NCI-H1436 (cell line): Measurements from ENCODE around the gene EXOC1.
"Not testable (repeated sequence)": the region's sequence is repeated elsewhere in the genome, so short reads cannot be mapped to it uniquely, and the experiment has no call there.

Experiments used
- DNase-seq: peaks from one replicate; lab custom pipeline; 2025; lab: John Stamatoyannopoulos, UW

Gene EXOC1, protein sequence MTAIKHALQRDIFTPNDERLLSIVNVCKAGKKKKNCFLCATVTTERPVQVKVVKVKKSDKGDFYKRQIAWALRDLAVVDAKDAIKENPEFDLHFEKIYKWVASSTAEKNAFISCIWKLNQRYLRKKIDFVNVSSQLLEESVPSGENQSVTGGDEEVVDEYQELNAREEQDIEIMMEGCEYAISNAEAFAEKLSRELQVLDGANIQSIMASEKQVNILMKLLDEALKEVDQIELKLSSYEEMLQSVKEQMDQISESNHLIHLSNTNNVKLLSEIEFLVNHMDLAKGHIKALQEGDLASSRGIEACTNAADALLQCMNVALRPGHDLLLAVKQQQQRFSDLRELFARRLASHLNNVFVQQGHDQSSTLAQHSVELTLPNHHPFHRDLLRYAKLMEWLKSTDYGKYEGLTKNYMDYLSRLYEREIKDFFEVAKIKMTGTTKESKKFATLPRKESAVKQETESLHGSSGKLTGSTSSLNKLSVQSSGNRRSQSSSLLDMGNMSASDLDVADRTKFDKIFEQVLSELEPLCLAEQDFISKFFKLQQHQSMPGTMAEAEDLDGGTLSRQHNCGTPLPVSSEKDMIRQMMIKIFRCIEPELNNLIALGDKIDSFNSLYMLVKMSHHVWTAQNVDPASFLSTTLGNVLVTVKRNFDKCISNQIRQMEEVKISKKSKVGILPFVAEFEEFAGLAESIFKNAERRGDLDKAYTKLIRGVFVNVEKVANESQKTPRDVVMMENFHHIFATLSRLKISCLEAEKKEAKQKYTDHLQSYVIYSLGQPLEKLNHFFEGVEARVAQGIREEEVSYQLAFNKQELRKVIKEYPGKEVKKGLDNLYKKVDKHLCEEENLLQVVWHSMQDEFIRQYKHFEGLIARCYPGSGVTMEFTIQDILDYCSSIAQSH

DNA sequence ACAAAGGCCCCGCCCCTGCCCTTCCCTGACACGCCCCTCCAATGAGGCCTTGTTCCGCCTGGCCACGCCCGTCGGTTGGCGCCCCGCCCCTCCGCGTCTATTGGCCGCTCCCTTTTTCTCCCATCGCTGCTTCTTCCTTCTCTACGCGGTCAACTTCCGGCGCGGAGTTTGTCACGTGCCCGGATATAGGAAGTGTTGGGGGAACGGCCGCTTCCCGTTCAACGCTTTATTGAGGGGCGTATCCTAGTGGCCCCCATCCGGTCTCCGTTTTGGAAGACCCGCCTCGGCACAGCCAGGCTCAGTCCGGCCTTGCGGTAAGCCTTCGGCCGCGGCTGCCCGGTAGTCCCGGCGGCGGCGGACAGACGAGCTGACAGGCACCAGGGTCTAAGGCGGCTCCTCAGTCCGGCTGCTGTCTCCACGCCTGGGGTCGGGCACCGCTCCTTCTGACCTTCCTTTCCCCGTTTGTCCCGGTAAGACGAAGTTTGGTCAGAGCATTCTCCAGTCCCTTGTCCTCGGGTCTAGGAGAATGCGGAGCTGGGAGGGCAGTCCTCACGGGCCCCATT, at the start of gene EXOC1:
Gene EXOC1, plus strand, starts transcription at position 165 of the 563 bp plus-strand sequence. CDS start 4,676 bp downstream, outside the sequence.
- DNase-seq: peak; percentile 97

DNA sequence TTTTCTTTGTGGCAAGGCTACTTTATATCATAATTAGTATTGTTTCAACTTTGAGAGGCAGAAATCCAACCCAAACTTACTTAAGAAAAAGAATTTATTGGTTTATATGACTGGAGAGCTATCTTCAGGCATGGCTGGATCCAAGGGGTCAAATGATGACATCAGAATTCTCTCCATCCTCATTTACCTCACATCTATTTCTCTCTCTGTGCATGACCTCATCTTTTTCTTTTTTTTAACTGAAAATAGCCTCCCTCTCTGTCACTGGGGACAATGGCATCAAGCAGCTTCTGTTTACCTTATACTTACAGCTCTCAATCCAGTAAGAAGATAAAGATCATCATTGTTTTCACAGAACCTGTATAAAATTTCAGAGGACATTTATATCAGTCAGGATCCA, 45.9 kb upstream of the EXOC1 start:
- no peak for DNase-seq

DNA sequence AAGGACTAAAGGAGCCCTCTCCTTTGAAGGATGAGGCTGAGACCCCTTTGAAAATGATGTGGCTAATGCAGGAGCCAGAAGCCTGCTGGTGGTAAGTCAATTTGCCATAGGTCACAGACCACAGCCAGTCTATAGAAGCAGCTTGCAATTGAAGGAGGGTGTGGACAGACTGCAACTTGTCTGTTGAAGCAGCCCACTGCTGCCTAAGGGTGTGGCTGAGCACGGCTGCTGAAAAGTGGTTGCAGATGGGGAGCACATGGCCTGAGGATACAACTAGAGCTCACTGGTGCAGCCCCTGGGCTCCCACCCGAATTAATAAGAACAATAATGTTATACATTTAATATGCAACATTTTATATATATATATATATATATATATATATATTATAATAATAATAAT, 45.3 kb upstream of the EXOC1 start:
- DNase-seq: no peak

DNA sequence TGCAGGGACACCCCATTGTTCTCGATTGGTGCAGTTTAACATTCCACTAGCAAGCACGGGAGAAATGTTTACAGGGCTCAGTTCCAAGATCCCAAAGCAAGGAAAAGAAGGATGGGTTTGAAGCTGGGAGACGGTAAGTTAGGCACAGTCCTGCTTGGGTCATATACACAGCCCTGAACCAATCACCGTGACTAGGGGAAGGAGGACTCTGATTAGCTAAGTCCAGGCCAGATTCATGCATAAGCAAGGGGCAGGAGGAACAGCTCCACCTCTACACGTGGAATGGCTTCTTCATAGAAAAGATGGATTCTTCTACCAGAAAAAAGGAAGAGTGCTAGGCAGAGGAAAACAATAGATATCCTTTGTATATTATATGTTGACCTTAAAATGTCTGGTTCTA, 44.8 kb upstream of the EXOC1 start:
- DNase-seq: no peak

DNA sequence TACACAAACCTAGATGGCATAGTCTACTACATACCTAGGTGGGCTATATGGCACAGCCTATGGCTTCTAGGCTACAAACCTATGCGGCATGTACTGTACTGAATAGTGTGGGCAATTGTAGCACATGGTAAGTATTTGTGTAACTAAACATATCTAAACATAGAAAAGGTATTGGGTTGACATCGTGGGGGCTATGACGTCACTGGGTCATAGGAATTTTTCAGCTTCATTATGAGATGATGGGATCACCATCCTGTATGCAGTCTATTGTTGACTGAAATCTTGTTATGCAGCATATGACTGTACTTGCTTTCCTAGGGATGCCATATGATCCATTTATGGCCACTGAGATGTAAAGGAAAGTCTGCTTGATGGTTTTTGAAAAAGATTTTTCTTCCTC, 35.8 kb upstream of the EXOC1 start:
- DNase-seq: no peak

DNA sequence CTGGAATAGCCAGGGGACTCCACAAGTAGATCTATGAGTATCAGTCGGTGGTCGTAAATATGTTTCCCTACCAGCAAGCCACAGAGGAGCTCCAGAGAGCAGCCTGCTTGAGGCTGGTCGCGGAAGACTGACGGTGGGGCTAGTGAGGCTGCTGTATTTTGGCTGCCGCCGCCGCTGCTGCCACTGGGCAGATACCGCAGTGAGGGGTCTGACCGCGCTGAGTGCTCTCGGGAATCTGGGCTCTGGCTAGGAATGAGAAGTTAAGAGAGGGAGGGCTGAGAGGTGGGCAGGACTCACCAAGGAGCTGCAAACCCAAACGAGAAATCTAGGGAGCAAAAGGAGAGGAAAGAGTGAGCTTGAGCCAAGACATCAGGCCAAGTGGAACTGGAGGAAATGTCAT, 33.8 kb upstream of the EXOC1 start, which contains the start of gene EXOC1L:
Gene EXOC1L, plus strand, starts transcription at position 157 of the 400 bp plus-strand sequence. Its CDS starts 237 bp downstream, at position 394.
- DNase-seq: no peak

DNA sequence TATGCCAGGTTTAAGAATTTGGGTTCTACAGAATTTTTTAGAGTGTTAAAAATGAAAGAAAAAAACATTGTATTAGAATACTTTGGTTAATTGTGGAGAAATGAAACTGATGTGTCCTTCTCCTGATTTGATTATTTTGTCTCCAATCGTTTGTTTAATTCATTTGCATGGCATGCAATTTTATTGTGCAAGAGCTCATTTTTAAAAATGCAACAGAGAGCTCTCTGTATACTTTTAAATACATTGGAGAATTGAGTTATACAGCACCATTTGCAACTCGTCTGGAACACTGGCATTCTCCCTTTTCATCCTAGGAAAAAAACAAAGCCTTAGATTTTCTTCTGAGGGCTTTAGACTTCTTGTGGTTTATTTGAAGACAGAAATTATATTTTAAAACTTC, 33.2 kb upstream of the EXOC1 start:
- no peak for DNase-seq

DNA sequence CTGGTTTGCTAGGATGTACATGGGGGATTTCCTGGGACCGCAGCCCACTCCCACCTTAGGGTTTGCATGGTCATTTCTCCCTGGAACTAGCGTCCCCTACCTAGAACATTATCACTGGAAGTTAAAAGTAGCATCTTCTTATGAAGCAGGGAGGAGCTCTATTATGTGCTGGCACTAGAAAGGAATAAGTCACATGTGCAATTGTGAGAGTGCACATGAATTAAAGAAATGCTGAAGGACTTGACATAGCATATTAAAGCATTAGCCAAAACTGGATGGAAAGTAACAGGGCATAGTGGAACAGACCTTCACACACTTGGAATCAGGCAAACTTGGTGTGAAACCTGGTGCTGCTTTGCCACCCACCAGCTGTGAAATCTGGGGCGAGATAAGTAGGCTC, 31.1 kb upstream of the EXOC1 start:
- no peak for DNase-seq

DNA sequence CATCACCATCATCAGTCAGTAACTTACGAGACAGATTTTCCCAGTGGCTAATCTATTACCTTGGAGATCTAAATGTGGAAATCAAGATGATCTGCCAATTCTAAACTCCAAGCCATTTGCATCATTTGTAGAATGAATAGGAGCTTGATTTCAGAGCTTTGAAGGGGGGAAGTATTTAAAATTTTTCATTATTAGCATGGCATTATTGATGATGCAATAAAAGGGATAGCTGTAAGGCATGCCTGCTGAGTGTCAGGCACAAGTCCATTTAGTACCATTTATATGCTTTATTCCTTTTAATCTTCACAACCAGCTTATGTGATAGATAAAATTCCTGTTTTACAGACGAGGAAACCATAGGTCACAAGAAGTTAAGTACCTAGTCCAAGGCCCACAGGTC, 28.6 kb upstream of the EXOC1 start:
- DNase-seq: no peak

DNA sequence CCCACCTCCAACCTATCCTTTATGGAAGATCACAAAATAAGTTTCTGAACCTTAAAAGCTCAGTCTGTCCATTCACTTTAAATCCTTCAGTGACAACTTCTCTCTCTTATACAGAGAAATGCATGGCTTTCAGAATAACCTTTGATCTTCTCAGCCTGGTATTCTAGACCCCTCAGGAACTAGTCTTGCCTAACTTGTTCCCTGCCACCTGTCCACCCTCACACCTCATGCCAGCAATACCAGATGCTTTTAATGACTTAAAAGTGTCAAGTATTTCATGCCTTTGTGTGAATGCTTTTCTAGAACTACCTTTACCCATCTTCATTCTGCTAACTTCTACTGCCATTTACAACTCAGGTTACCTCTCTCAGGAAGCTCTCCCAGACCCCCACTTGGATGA, 26.5 kb upstream of the EXOC1 start:
- DNase-seq: no peak

DNA sequence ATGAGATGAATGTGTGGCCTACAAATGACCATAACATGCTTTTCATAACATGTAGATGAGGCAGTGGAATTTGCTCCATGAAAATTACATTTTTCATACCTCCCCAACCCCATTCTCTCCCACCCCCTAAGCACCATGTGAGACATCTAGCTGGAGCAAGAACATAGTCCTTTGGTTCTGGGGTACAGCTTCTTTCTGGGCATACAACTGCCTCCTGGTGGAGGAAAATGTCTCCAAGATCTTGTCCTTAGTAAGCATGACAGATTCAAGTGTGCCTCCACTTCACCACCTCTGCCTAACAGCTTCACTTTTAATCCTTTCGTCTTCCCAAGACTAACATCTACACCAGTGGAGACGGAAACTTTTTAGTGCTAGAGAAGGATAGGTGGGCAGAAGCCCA, 25.9 kb upstream of the EXOC1 start:
- no peak for DNase-seq

DNA sequence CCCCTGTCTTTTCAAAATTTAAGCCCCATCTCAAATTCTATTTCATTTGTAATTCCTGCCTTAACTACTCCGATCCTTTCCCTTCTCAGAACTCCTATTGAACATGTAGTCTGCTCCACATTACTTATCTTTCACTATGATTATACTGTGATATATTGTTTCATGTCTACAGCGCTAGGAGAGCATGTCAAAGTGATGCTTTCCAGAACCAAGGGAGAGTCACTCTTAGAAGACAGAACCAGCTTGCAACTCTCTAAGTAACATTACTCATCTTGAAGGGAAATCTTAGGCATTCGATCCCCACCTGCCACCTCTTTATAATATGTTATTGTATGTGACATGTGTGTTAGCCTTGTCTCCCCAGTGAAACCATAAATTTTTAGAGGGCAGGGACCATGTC, 23.4 kb upstream of the EXOC1 start:
- DNase-seq: no peak

DNA sequence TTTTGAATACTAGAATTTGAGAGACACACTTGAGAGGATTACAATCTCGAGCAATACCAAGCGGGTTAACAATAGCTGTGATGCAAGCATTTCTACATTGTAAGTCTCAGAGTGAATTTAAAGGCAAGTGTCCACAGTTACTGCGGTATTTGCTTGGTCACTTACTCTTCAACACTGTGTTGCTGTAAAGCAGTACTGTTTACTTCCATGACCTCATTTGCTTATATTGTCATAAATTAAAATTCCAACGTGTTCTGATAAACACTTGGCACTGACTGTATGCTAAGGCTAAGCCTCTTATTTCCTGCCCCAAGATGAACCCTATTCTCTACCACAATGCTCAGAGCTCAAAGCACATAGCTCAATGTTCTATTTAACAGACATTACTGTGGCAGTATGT, 22.7 kb upstream of the EXOC1 start:
- no peak for DNase-seq

DNA sequence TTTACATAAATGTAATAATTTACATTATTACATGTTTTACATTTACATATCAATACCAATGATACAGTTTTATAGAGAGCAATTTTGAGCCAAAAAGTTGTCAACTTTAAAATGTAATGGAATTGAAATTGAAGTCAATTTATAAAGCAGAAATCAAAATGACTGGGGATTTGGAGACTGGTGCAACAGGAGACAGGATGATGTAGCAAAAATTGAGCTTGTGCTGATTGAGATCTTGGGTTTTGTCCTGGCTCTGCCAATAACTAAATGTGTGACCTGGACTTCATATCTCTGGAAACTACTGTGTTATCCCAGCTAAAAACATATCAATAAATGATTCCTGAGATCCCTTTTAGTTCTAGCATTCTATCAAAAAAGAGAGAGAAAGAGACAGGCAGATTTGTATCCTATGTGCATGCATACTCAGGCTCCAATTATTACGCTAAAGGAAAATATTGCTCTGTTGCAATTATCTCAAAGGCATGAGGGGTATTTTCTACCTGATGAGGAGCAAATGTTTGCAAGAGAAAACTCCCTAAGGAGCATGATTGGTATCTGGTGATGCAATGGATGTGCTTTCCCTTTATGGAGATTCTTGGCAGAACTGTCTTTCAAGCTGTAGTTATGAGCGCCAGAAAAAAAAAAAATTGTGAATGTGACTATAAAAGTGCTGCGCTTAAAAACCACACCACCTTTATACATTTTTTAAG, 19.2 kb upstream of the EXOC1 start:
- no peak for DNase-seq

DNA sequence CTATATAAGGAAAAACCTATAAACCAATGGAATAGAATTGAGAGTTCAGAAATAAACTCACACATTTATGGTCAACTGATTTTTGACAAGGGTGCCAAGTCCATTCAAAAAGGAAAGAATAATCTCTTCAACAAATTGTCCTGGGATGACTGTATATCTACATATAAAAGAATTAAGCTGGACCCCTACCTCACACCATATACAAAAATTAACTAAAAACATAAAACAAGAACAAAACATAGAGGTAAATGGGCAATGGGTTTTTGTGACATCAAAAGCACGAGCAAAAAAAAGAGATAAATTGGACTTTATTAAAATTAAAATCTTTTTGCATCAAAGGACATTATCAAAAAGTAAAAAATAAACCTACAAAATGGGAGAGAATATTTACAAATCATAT, 15.5 kb upstream of the EXOC1 start:
- no peak for DNase-seq

DNA sequence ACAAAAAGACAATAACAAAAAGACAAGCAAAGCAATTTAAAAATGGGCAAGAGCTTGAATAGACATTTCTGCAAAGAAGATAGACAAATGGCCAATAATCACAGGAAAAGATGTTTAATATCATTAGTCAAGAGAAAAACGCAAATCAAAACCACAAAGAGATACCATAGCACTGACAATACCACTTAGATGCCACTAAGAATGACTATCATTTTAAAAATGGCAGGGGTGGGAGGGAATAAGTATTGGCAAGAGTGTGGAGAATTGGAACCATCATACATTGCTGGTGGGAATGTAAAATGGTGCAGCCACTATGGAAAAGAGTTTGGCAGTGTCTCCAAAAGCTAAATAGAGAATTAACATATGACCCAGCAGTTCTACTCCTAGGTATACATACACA, 15.1 kb upstream of the EXOC1 start:
- DNase-seq: no peak

DNA sequence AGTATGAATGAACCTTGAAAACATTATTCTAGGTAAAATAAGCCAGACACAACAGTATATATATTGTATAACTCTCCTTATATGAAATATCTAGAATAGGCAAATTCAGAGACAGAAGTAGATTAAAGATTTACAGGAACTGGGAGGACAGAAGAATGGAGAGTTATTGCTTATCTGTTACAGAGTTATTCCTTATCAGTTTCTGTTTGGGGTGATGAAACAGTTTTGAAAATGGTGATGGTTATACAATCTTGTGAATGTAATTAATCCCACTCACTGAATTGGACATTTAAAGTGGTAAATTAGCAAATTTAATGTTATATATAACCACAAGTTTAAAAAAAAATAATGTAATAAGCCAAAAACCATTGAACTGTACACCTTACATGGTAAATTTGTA, 14.5 kb upstream of the EXOC1 start:
- no peak for DNase-seq

DNA sequence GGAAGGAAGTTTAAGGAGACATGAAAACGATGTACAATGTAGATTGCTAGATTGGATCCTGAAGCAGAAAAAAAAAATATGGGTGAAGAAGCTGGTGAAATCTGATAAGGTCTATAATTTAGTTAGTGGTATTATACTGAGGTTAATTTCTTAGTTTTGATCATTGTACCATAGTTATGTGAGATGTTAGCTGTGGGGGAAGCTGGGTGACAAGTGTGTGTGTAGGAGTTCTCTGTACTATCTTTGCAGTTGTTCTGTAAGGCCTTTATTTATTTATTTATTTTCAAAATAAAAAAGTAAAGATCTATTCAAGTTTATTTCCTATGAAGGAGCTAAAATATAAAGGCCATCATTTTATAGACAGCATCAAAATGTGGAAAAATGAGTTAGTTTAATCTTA, 12.5 kb upstream of the EXOC1 start:
- DNase-seq: no peak

DNA sequence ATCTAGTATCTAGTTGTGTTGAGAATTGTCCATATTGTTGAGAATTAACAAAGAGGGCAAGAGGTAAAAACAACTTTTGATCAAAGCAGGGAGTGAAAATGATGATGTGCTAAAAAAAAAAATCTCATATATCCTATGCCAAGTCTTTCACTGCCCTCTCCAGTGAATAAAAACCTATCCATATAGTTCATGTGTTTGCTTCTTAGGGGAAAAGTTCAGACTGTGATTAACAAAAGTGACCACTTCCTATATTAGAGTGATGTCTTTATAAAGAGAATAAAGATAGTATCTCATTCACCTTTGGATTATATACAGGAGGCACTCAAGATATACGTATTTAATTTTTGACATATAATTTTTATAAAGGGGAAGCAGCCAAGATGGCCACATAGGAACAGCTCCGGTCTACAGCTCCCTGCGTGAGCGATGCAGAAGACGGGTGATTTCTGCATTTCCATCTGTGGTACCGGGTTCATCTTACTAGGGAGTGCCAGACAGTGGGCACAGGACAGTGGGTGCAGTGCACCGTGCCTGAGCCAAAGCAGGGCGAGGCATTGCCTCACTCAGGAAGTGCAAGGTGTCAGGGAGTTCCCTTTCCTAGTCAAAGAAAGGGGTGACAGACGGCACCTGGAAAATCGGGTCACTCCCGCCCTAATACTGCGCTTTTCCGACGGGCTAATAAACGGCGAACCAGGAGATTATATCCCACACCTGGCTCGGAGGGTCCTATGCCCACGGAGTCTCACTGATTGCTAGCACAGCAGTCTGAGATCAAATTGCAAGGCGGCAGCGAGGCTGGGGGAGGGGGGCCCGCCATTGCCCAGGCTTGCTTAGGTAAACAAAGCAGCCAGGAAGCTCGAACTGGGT, 11.8 kb upstream of the EXOC1 start:
- not testable (repeated sequence) for DNase-seq

DNA sequence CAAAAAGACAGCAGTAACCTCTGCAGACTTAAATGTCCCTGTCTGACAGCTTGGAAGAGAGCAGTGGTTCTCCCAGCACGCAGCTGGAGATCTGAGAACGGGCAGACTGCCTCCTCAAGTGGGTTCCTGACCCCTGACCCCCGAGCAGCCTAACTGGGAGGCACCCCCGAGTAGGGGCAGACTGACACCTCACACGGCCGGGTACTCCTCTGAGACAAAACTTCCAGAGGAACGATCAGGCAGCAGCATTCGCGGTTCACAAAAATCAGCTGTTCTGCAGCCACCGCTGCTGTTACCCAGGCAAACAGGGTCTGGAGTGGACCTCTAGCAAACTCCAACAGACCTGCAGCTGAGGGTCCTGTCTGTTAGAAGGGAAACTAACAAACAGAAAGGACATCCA, 11.1 kb upstream of the EXOC1 start:
- DNase-seq: not testable (repeated sequence)

DNA sequence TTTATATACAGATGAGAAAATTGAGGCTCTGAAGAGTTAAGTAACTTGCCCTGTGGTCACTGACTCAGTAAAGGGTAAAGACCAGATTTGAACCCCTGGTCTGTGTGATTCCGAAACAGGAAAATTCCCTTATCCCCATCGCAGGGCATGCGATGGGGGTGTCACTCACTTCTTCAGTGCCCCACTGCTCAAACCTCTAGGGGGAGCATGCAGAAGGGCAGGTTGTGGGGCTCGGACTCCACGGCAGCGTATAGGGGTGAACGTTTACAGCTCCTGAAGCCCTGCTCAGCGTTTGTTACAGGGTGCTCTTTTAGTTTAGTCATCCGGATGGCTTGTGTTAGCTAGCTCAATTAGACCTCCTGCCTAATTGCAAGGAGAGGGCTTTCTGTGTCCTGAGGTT, 3.7 kb upstream of the EXOC1 start:
- no peak for DNase-seq
